WTC11 (cell line): ENCODE results near the gene MYMX. TPM values are rescaled to one million over a fixed set of nuclear protein-coding genes. Genes with fewer than 3 reads are reported as not detected.
"Not testable (repeated sequence)": the region's sequence is repeated elsewhere in the genome, so short reads cannot be mapped to it uniquely, and the experiment has no call there.

Experiments used
- ATAC-seq: fragments of 200-7000 bp; cut with Tn5 transposase; 2 replicates; pipeline ENCODE4 v1.10.0; 2021; ENCODE audit warnings: mild to moderate bottlenecking, moderate library complexity
- CTCF ChIA-PET: fragments of 300-600 bp; sonication (Branson Sonifier 250); formaldehyde crosslinking; loops from one replicate; lab custom pipeline; 2021; ENCODE audit warnings: antibody characterized with exemption; lab: Charles Lee
- POLR2A ChIA-PET: fragments of 350-600 bp; sonication (Branson Sonifier 250); formaldehyde crosslinking; loops from one replicate; lab custom pipeline; 2021; ENCODE audit warnings: antibody characterized with exemption; lab: Charles Lee
- DNase-seq: peaks from one replicate; pipeline ENCODE4 v3.0.0; 2021; ENCODE audit warnings: low spot score
- H3K27ac Mint-ChIP-seq: 2 replicates; pipeline ENCODE4 v1.8.0; 2021; ENCODE audit warnings: mixed read lengths
- H3K27me3 Mint-ChIP-seq: 2 replicates; pipeline ENCODE4 v1.8.0; 2021; ENCODE audit warnings: low read depth, mild to moderate bottlenecking, moderate library complexity, mixed read lengths
- H3K36me3 Mint-ChIP-seq: 2 replicates; pipeline ENCODE4 v1.8.0; 2021; ENCODE audit warnings: mixed read lengths
- H3K4me1 Mint-ChIP-seq: 2 replicates; pipeline ENCODE4 v1.8.0; 2022; ENCODE audit warnings: mixed read lengths
- H3K4me3 Mint-ChIP-seq: 2 replicates; pipeline ENCODE4 v1.8.0; 2021; ENCODE audit warnings: mild to moderate bottlenecking, moderate library complexity, mixed read lengths
- H3K9me3 Mint-ChIP-seq: 2 replicates; pipeline ENCODE4 v1.8.0; 2021; ENCODE audit warnings: mixed read lengths
- ARID4B ChIP-seq: sonication (generic); formaldehyde crosslinking; IDR thresholded peaks from 2 replicates; pipeline ENCODE4 v1.8.0; 2023; ENCODE audit warnings: missing genetic modification reagents, mild to moderate bottlenecking, borderline replicate concordance
- ELF4 ChIP-seq: sonication (generic); formaldehyde crosslinking; IDR thresholded peaks from 2 replicates; pipeline ENCODE4 v1.8.1; 2022; ENCODE audit warnings: low read depth, mild to moderate bottlenecking, moderate library complexity, missing genetic modification reagents
- EMX1 ChIP-seq: fragments of 250-450 bp; sonication (Bioruptor Pico); IDR thresholded peaks from 2 replicates; pipeline ENCODE4 v1.8.0; 2021; ENCODE audit warnings: mild to moderate bottlenecking
- ERG ChIP-seq: fragments of 250-450 bp; sonication (Bioruptor Pico); IDR thresholded peaks from 2 replicates; pipeline ENCODE4 v1.8.0; 2021; ENCODE audit warnings: mild to moderate bottlenecking
- FOXK1 ChIP-seq: sonication (generic); formaldehyde crosslinking; IDR thresholded peaks from 2 replicates; pipeline ENCODE4 v1.8.0; 2022; ENCODE audit warnings: mild to moderate bottlenecking, moderate library complexity, missing genetic modification reagents
- NFATC4 ChIP-seq: fragments of 250-450 bp; sonication (Bioruptor Pico); IDR thresholded peaks from 2 replicates; pipeline ENCODE4 v1.9.0; 2021; ENCODE audit warnings: mild to moderate bottlenecking
- NFYB ChIP-seq: sonication (generic); formaldehyde crosslinking; conservative IDR thresholded peaks from 2 replicates; pipeline ENCODE4 v1.8.0; 2022; ENCODE audit warnings: low read depth, missing genetic modification reagents
- NR1H2 ChIP-seq: sonication (generic); formaldehyde crosslinking; IDR thresholded peaks from 2 replicates; pipeline ENCODE4 v1.9.0; 2021; ENCODE audit warnings: mild to moderate bottlenecking, moderate library complexity, missing genetic modification reagents
- SP1 ChIP-seq: sonication (generic); formaldehyde crosslinking; conservative IDR thresholded peaks from 2 replicates; pipeline ENCODE4 v1.8.1; 2022; ENCODE audit warnings: missing genetic modification reagents
- TP53 ChIP-seq: sonication (generic); formaldehyde crosslinking; IDR thresholded peaks from 2 replicates; pipeline ENCODE4 v1.8.1; 2023; ENCODE audit warnings: mild to moderate bottlenecking, missing genetic modification reagents
- USF2 ChIP-seq: sonication (generic); formaldehyde crosslinking; IDR thresholded peaks from 2 replicates; pipeline ENCODE4 v1.8.1; 2023; ENCODE audit warnings: mild to moderate bottlenecking, missing genetic modification reagents, moderate library complexity
- ZBTB43 ChIP-seq: sonication (generic); formaldehyde crosslinking; IDR thresholded peaks from 2 replicates; pipeline ENCODE4 v1.8.1; 2023; ENCODE audit warnings: mild to moderate bottlenecking, missing genetic modification reagents
- total RNA-seq: library from RNA; stranded (reverse); gene quantifications from 3 replicates; pipeline ENCODE4 v1.2.3, GENCODE V29; 2021
- TF ChIP-seq, protein P1 (sequence below): fragments of 250-450 bp; sonication (Bioruptor Pico); IDR thresholded peaks from 2 replicates; pipeline ENCODE4 v1.9.0; 2021; ENCODE audit warnings: mild to moderate bottlenecking, borderline replicate concordance

MYMX gene
- total RNA-seq, 1 experiment from 2014 or later = 3.9 TPM

- TF ChIP-seq ARID4B (CRISPR knock-in tag) = no peak
Observed at GRCh38 chr6:44229376-44230033, 12.8 kb downstream of the MYMX start (continued).

DNA sequence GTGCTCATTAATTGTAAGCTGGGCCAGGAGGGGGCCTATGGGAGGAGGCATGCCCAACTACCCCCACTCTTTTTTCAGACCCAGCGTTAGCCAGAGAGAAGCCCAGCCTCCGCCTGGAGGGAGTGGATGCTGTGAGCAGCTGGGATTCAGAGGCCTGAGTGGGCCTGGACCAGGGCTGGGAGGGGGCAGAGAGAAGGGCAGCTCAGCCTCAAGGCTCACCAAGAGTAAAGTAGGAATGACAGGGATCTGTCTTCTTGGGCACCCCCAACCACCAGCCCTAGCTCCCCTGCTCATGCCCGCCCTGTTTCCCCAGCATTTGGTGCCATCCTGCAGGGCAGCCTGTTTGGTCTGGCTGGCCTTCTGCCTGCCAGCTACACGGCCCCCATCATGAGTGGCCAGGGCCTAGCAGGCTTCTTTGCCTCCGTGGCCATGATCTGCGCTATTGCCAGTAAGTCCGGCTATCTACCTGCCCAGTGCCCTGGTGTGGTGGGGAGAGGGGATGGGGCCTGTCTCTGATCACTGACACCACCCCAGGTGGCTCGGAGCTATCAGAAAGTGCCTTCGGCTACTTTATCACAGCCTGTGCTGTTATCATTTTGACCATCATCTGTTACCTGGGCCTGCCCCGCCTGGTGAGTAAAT, 13.4 kb downstream of the MYMX start:
- POLR2A ChIA-PET = no interaction called here
- Mint-ChIP-seq H3K4me3 (no peak overlapping the region), H3K4me1 (peaks cover 42% of the 10 kb centered on the region), H3K36me3 (peaks cover 52% of the 10 kb centered on the region), H3K9me3 (no peaks in the 10 kb centered on the region), H3K27ac (no peak overlapping the region), H3K27me3 (no peaks in the 10 kb centered on the region)
- DNase-seq = no peak
- CTCF ChIA-PET = interaction anchor here (1.2 kb wide), 1 partner anchor 16 kb away, joined by 3 read pairs; the partner anchor contains the start of gene HSP90AB1
- TF ChIP-seq NFATC4 (no peak), ERG (no peak), USF2 (CRISPR knock-in tag) (no peak), SP1 (CRISPR knock-in tag) (no peak)
- ATAC-seq = no peak

DNA sequence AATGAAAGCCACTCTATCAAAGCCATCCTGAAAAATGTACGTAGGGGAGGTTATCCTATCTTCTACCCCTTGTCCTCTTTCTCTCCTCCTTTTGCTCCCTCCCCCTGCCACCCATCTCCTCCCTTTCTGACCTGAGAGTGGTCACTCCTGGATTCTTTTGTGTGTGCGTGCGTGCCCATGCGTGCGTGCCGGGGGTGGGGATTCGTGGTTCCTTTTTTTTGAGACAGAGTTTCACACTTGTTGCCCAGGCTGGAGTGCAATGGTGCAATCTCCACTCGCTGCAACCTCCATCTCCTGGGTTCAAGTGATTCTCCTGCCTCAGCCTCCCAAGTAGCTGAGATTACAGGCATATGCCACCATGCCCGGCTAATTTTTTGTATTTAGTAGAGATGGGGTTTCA, 14.7 kb downstream of the MYMX start:
- H3K36me3 Mint-ChIP-seq = peaks cover 60% of the 10 kb centered on the region

GRCh38 chr6:44232676-44233566, 16.2 kb downstream of the MYMX start:
- no peak overlapping the region for H3K4me3 Mint-ChIP-seq
- POLR2A ChIA-PET = no interaction called here
- peaks cover 40% of the 10 kb centered on the region for H3K4me1 Mint-ChIP-seq
- peak overlapping the region; percentile 87 for H3K27ac Mint-ChIP-seq
- H3K36me3 Mint-ChIP-seq = peaks cover 60% of the 10 kb centered on the region
- CTCF ChIA-PET = interaction anchor here (1.9 to 6.3 kb wide), 4 partner anchors 9 to 76 kb away, joined by 12 to 174 read pairs (median 32); partner anchors contain the start of genes SLC29A1 and SLC35B2
- no peak for ATAC-seq
- H3K9me3 Mint-ChIP-seq = no peaks in the 10 kb centered on the region
- no peak for DNase-seq
- no peaks in the 10 kb centered on the region for H3K27me3 Mint-ChIP-seq
- no peak for TF ChIP-seq NR1H2 (CRISPR knock-in tag)
- no peak for TF ChIP-seq ZBTB43 (CRISPR knock-in tag)
- no peak for TF ChIP-seq TP53
- no peak for TF ChIP-seq NFYB (CRISPR knock-in tag)
- TF ChIP-seq, protein P1, sequence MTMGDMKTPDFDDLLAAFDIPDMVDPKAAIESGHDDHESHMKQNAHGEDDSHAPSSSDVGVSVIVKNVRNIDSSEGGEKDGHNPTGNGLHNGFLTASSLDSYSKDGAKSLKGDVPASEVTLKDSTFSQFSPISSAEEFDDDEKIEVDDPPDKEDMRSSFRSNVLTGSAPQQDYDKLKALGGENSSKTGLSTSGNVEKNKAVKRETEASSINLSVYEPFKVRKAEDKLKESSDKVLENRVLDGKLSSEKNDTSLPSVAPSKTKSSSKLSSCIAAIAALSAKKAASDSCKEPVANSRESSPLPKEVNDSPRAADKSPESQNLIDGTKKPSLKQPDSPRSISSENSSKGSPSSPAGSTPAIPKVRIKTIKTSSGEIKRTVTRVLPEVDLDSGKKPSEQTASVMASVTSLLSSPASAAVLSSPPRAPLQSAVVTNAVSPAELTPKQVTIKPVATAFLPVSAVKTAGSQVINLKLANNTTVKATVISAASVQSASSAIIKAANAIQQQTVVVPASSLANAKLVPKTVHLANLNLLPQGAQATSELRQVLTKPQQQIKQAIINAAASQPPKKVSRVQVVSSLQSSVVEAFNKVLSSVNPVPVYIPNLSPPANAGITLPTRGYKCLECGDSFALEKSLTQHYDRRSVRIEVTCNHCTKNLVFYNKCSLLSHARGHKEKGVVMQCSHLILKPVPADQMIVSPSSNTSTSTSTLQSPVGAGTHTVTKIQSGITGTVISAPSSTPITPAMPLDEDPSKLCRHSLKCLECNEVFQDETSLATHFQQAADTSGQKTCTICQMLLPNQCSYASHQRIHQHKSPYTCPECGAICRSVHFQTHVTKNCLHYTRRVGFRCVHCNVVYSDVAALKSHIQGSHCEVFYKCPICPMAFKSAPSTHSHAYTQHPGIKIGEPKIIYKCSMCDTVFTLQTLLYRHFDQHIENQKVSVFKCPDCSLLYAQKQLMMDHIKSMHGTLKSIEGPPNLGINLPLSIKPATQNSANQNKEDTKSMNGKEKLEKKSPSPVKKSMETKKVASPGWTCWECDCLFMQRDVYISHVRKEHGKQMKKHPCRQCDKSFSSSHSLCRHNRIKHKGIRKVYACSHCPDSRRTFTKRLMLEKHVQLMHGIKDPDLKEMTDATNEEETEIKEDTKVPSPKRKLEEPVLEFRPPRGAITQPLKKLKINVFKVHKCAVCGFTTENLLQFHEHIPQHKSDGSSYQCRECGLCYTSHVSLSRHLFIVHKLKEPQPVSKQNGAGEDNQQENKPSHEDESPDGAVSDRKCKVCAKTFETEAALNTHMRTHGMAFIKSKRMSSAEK (CRISPR knock-in tag) = no peak
- no peak for TF ChIP-seq ELF4 (CRISPR knock-in tag)
- no peak for TF ChIP-seq EMX1
- TF ChIP-seq FOXK1 (CRISPR knock-in tag) = no peak

More for the DNA sequence above, 14.7 kb downstream of the MYMX start:
- H3K9me3 Mint-ChIP-seq, H3K27ac Mint-ChIP-seq, H3K4me3 Mint-ChIP-seq, POLR2A ChIA-PET, ATAC-seq, DNase-seq, H3K27me3 Mint-ChIP-seq, CTCF ChIA-PET: not testable (repeated sequence)
- peaks cover 39% of the 10 kb centered on the region for H3K4me1 Mint-ChIP-seq
